H9 (cell line): ENCODE measurements around the gene LTK. TPM values are rescaled to one million over a fixed set of nuclear protein-coding genes. Genes with fewer than 3 reads are reported as not detected.

Source experiments
- DNase-seq: peaks from one replicate; pipeline ENCODE4 v3.0.0-alpha.2; 2017
- H2AFZ ChIP-seq: one replicate; pipeline ENCODE4 v1.6.1; 2013; ENCODE audit warnings: mild to moderate bottlenecking, low read length, control low read depth, moderate library complexity
- H2AK5ac ChIP-seq: 2 replicates; pipeline ENCODE4 v1.6.1; 2013; ENCODE audit warnings: low read length, control low read depth, mixed read lengths; ENCODE audit not compliant: insufficient read length
- H2BK120ac ChIP-seq: one replicate; pipeline ENCODE4 v1.6.1; 2013; ENCODE audit warnings: low read depth, mild to moderate bottlenecking, low read length, control low read depth, inconsistent platforms; ENCODE audit not compliant: poor library complexity, severe bottlenecking
- H2BK12ac ChIP-seq: 2 replicates; pipeline ENCODE4 v1.6.1; 2013; ENCODE audit warnings: low read length, control low read depth, mixed read lengths, low read depth; ENCODE audit not compliant: insufficient read length
- H2BK15ac ChIP-seq: 2 replicates; pipeline ENCODE4 v1.6.1; 2013; ENCODE audit warnings: low read depth, low read length, control low read depth
- H2BK20ac ChIP-seq: one replicate; pipeline ENCODE4 v1.6.1; 2013; ENCODE audit warnings: low read depth, mild to moderate bottlenecking, low read length, control low read depth, inconsistent platforms; ENCODE audit not compliant: poor library complexity, severe bottlenecking
- H2BK5ac ChIP-seq: 2 replicates; pipeline ENCODE4 v1.6.1; 2013; ENCODE audit warnings: low read length, control low read depth, mixed read lengths; ENCODE audit not compliant: insufficient read length
- H3K14ac ChIP-seq: 2 replicates; pipeline ENCODE4 v1.6.1; 2013; ENCODE audit warnings: low read length, control low read depth; ENCODE audit not compliant: insufficient read depth
- H3K18ac ChIP-seq: 2 replicates; pipeline ENCODE4 v1.6.1; 2013; ENCODE audit warnings: low read depth, mild to moderate bottlenecking, mixed read lengths, low read length, control low read depth; ENCODE audit not compliant: insufficient read length
- H3K23ac ChIP-seq: 2 replicates; pipeline ENCODE4 v1.6.1; 2013; ENCODE audit warnings: low read length, control low read depth, mixed read lengths, low read depth; ENCODE audit not compliant: insufficient read length
- H3K23me2 ChIP-seq: 2 replicates; pipeline ENCODE4 v1.6.1; 2013; ENCODE audit warnings: low read depth, mild to moderate bottlenecking, mixed read lengths, low read length, control low read depth; ENCODE audit not compliant: insufficient read length, poor library complexity, severe bottlenecking
- H3K27ac ChIP-seq: 2 replicates; pipeline ENCODE4 v1.5.1; 2013; ENCODE audit warnings: low read length, control low read depth, mixed read lengths, low read depth; ENCODE audit not compliant: insufficient read length
- H3K27me3 ChIP-seq: 2 replicates; pipeline ENCODE4 v1.6.1; 2013; ENCODE audit warnings: low read length, control low read depth, inconsistent platforms; ENCODE audit not compliant: insufficient read depth
- H3K4ac ChIP-seq: 2 replicates; pipeline ENCODE4 v1.6.1; 2013; ENCODE audit warnings: low read depth, mild to moderate bottlenecking, control low read depth, inconsistent platforms, low read length, moderate library complexity
- H3K4me1 ChIP-seq: 2 replicates; pipeline ENCODE4 v1.6.1; 2013; ENCODE audit warnings: low read length, control low read depth, inconsistent platforms; ENCODE audit not compliant: insufficient read depth
- H3K4me2 ChIP-seq: 2 replicates; pipeline ENCODE4 v1.6.1; 2013; ENCODE audit warnings: low read length, control low read depth, mixed read lengths; ENCODE audit not compliant: insufficient read length, insufficient read depth
- H3K56ac ChIP-seq: 2 replicates; pipeline ENCODE4 v1.6.1; 2013; ENCODE audit warnings: low read depth, mild to moderate bottlenecking, mixed read lengths, low read length, control low read depth; ENCODE audit not compliant: insufficient read length
- H3K79me1 ChIP-seq: 2 replicates; pipeline ENCODE4 v1.6.1; 2013; ENCODE audit warnings: low read depth, mild to moderate bottlenecking, moderate library complexity, low read length, control low read depth, inconsistent platforms; ENCODE audit not compliant: insufficient read depth, poor library complexity, severe bottlenecking
- H3K79me2 ChIP-seq: 2 replicates; pipeline ENCODE4 v1.6.1; 2013; ENCODE audit warnings: low read length, control low read depth, inconsistent platforms; ENCODE audit not compliant: insufficient read depth
- H3K9ac ChIP-seq: 2 replicates; pipeline ENCODE4 v1.6.1; 2013; ENCODE audit warnings: low read length, control low read depth, mixed read lengths; ENCODE audit not compliant: insufficient read length; ENCODE audit errors: extremely low read depth
- H3K9me3 ChIP-seq: one replicate; pipeline ENCODE4 v1.6.1; 2013; ENCODE audit warnings: low read depth, low read length, inconsistent platforms; ENCODE audit not compliant: control insufficient read depth
- H3T11ph ChIP-seq: one replicate; pipeline ENCODE4 v1.6.1; 2013; ENCODE audit warnings: mild to moderate bottlenecking, low read length, control low read depth, inconsistent platforms
- H4K20me1 ChIP-seq: one replicate; pipeline ENCODE4 v1.6.1; 2013; ENCODE audit not compliant: control insufficient read depth, insufficient read length, insufficient read depth
- H4K5ac ChIP-seq: 2 replicates; pipeline ENCODE4 v1.6.1; 2013; ENCODE audit warnings: low read depth, mild to moderate bottlenecking, mixed read lengths, low read length, control low read depth; ENCODE audit not compliant: insufficient read length
- H4K8ac ChIP-seq: replicated peaks from 2 replicates; pipeline ENCODE4 v1.6.1; 2013; ENCODE audit warnings: low read length, control low read depth, mixed read lengths, low read depth; ENCODE audit not compliant: insufficient read length
- H4K91ac ChIP-seq: 2 replicates; pipeline ENCODE4 v1.6.1; 2013; ENCODE audit warnings: low read depth, mild to moderate bottlenecking, moderate library complexity, mixed read lengths, low read length, control low read depth; ENCODE audit not compliant: insufficient read length
- H3K27ac Mint-ChIP-seq, 3 experiments: 2 replicates in 2 of 3; 3 replicates in 1 of 3; pipeline ENCODE4 v1.8.0; 2020 to 2021; ENCODE audit warnings: mixed read lengths in 3 of 3, mild to moderate bottlenecking in 1 of 3, moderate library complexity in 1 of 3
- H3K27me3 Mint-ChIP-seq: 2 replicates; pipeline ENCODE4 v1.8.0; 2021; ENCODE audit warnings: low read depth, mild to moderate bottlenecking, moderate library complexity, mixed read lengths
- H3K36me3 Mint-ChIP-seq, 3 experiments: 2 replicates in 2 of 3; 3 replicates in 1 of 3; pipeline ENCODE4 v1.8.0; 2020 to 2021; ENCODE audit warnings: low read depth in 3 of 3, mixed read lengths in 3 of 3; ENCODE audit not compliant: insufficient read depth in 1 of 3
- H3K4me1 Mint-ChIP-seq, 2 experiments: 2 replicates each; pipeline ENCODE4 v1.8.0; 2020; ENCODE audit warnings: mixed read lengths in 2 of 2
- H3K4me3 Mint-ChIP-seq, 2 experiments: 2 replicates in 1 of 2; 3 replicates in 1 of 2; pipeline ENCODE4 v1.8.0; 2020 to 2021; ENCODE audit warnings: mild to moderate bottlenecking in 2 of 2, mixed read lengths in 2 of 2, moderate library complexity in 1 of 2
- H3K9me3 Mint-ChIP-seq, 2 experiments: 2 replicates in 1 of 2; 3 replicates in 1 of 2; pipeline ENCODE4 v1.8.0; 2020; ENCODE audit warnings: mild to moderate bottlenecking in 2 of 2, mixed read lengths in 2 of 2, moderate library complexity in 1 of 2
- CTCF ChIP-seq: fragments of 200-600 bp; sonication (generic); conservative IDR thresholded peaks from 3 replicates; pipeline ENCODE4 v1.8.0; 2021; ENCODE audit warnings: antibody characterized with exemption, mild to moderate bottlenecking
- WGBS: extraction: QIAGEN DNeasy Blood & Tissue Kit; methylation state at CpG from one replicate; pipeline ENCODE4 v1.1.7; 2013; ENCODE audit warnings: missing lambda C conversion rate, low lambda C conversion rate, mixed read lengths; ENCODE audit not compliant: insufficient read length; ENCODE audit errors: extremely low coverage; 5-methylcytosine and 5-hydroxymethylcytosine counted together
- total RNA-seq: library from RNA; stranded (reverse); gene quantifications from 2 replicates; pipeline ENCODE4 v1.2.1, GENCODE V29; 2021

The LTK gene
- total RNA-seq, 1 experiment from 2014 or later, result 0.31 TPM

- no peak within 1 kb of the TSS; the same call in 1 of the 2 replicates for H3K14ac ChIP-seq
- no peaks in the 10 kb centered on the region for H3K79me2 ChIP-seq
- Mint-ChIP-seq H3K27me3 (peaks cover 83% of the 10 kb centered on the region), H3K4me3 (peak within 1 kb of the TSS; percentile 51 to 75), H3K9me3 (no peaks in the 10 kb centered on the region; a peak in 2 of 5 replicates), H3K36me3 (no peaks in the 10 kb centered on the region; a peak in 1 of 7 replicates), H3K27ac (no peak within 1 kb of the TSS; a peak in 1 of 7 replicates), H3K4me1 (peaks cover 8 to 13% of the 10 kb centered on the region in 2 experiments)
- no peak within 1 kb of the TSS for H2BK12ac ChIP-seq
- no peak within 1 kb of the TSS for H3K9ac ChIP-seq
- H2BK120ac ChIP-seq, result no peak within 1 kb of the TSS
- H3K79me1 ChIP-seq, result no peaks in the 10 kb centered on the region
- no peak within 1 kb of the TSS for H3K18ac ChIP-seq
- H2AK5ac ChIP-seq, result no peak within 1 kb of the TSS
- WGBS, result no CpG with 5 or more reads among the region's 60 CpGs
- H3K27ac ChIP-seq, result no peak within 1 kb of the TSS
- H3K23me2 ChIP-seq, result peaks cover 25% of the 10 kb centered on the region
- no peak within 1 kb of the TSS for H3K4ac ChIP-seq
- peak; percentile 86 for DNase-seq
- no peak within 1 kb of the TSS for H3K23ac ChIP-seq
- no peak within 1 kb of the TSS for H3K56ac ChIP-seq
- H3T11ph ChIP-seq, result no peak within 1 kb of the TSS
- H4K91ac ChIP-seq, result no peak within 1 kb of the TSS
- no peaks in the 10 kb centered on the region for H3K9me3 ChIP-seq
- H2BK5ac ChIP-seq, result no peak within 1 kb of the TSS
- peaks cover 60% of the 10 kb centered on the region for H3K27me3 ChIP-seq
- H2BK15ac ChIP-seq, result no peak within 1 kb of the TSS
- H4K5ac ChIP-seq, result no peak within 1 kb of the TSS
- no peak within 1 kb of the TSS for H2BK20ac ChIP-seq
- H2AFZ ChIP-seq, result no peak within 1 kb of the TSS
- peak within 1 kb of the TSS; percentile 50 for H3K4me2 ChIP-seq
- TF ChIP-seq CTCF, result no peak
- H3K4me1 ChIP-seq, result no peaks in the 10 kb centered on the region
- H4K20me1 ChIP-seq, result no peaks in the 10 kb centered on the region
- no peak within 1 kb of the TSS for H4K8ac ChIP-seq
These were observed 20.3 kb downstream of the LTK start, which contains the start of gene ITPKA for GRCh38 chr15:41493205-41493901. ITPKA (plus strand) TSS chr15:41493874; CDS start chr15:41493928, 54 bp downstream.
